Measurements from ENCODE around the gene NUDT8.

DNA sequence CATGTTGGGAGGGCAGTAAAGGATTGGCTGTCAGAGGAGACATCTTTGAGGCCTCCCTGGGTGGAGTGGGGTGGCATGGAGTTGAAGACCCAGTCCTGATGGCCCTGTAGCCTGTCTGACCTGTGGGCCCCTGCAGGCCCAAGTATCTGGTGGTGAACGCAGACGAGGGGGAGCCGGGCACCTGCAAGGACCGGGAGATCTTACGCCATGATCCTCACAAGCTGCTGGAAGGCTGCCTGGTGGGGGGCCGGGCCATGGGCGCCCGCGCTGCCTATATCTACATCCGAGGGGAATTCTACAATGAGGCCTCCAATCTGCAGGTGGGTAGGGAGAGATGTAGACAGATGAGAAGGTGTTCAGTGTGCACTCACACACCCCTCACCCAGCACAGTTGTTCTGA is 20.4 kb downstream of the NUDT8 start:
- TF ChIP-seq, protein P1, sequence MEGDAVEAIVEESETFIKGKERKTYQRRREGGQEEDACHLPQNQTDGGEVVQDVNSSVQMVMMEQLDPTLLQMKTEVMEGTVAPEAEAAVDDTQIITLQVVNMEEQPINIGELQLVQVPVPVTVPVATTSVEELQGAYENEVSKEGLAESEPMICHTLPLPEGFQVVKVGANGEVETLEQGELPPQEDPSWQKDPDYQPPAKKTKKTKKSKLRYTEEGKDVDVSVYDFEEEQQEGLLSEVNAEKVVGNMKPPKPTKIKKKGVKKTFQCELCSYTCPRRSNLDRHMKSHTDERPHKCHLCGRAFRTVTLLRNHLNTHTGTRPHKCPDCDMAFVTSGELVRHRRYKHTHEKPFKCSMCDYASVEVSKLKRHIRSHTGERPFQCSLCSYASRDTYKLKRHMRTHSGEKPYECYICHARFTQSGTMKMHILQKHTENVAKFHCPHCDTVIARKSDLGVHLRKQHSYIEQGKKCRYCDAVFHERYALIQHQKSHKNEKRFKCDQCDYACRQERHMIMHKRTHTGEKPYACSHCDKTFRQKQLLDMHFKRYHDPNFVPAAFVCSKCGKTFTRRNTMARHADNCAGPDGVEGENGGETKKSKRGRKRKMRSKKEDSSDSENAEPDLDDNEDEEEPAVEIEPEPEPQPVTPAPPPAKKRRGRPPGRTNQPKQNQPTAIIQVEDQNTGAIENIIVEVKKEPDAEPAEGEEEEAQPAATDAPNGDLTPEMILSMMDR (IDR thresholded peaks at IDR 0.05; ENCODE audit: insufficient read depth, low read depth, low read length), result no peak
- no peak for TF ChIP-seq EZH2 (IDR thresholded peaks at IDR 0.05; ENCODE audit: insufficient read depth, low read length)

Measured in astrocyte (in vitro differentiated cells and primary cell).